HL-60 (cell line): ENCODE results near the gene PARD6B.

ENCODE experiments used
- DNase-seq, 2 experiments: peaks; one replicate each; pipeline ENCODE4 v3.0.0-alpha.2; 2010 to 2020; ENCODE audit warnings: low read depth in 1 of 2, low spot score in 1 of 2
- H3K27ac ChIP-seq: fragments of 250-450 bp; sonication (Bioruptor Pico); replicated peaks from 2 replicates; pipeline ENCODE4 v1.5.1; 2020; ENCODE audit warnings: mild to moderate bottlenecking, moderate library complexity
- H3K27me3 ChIP-seq: fragments of 250-450 bp; sonication (Bioruptor Pico); 2 replicates; pipeline ENCODE4 v1.5.1; 2021; ENCODE audit warnings: mild to moderate bottlenecking, moderate library complexity; ENCODE audit not compliant: insufficient read depth, poor library complexity, severe bottlenecking
- H3K4me3 ChIP-seq: replicated peaks from 2 replicates; pipeline ENCODE4 v1.5.1; 2011; ENCODE audit warnings: mild to moderate bottlenecking, control low read depth, low read length; ENCODE audit not compliant: insufficient read depth
- CTCF ChIP-seq: IDR thresholded peaks from one replicate; pipeline ENCODE4 v1.5.1; 2011; ENCODE audit warnings: low read length, control low read depth, inconsistent platforms; ENCODE audit not compliant: insufficient read depth
- GABPA ChIP-seq: IDR thresholded peaks from 2 replicates; pipeline ENCODE4 v1.6.1; 2012; ENCODE audit warnings: low read depth
- POLR2AphosphoS5 ChIP-seq: IDR thresholded peaks from 2 replicates; pipeline ENCODE4 v1.6.1; 2012; ENCODE audit warnings: low read depth
- REST ChIP-seq: IDR thresholded peaks from 2 replicates; pipeline ENCODE4 v1.6.1; 2012; ENCODE audit warnings: low read depth; ENCODE audit not compliant: insufficient replicate concordance
- SPI1 ChIP-seq: IDR thresholded peaks from 2 replicates; pipeline ENCODE4 v1.6.1; 2012; ENCODE audit warnings: low read depth, mild to moderate bottlenecking, borderline replicate concordance

Gene PARD6B

GRCh38 chr20:50690650-50691572 is 40.5 kb upstream of the PARD6B start, which contains the start of gene RIPOR3:
Gene RIPOR3 (minus strand): TSS chr20:50691542. CDS start chr20:50691128, 414 bp downstream.
- no peak for DNase-seq
- H3K4me3 ChIP-seq = no peak within 1 kb of the TSS
- TF ChIP-seq REST (no peak), GABPA (no peak), POLR2AphosphoS5 (no peak), SPI1 (no peak), CTCF (no peak)
- no peak within 1 kb of the TSS for H3K27ac ChIP-seq
- H3K27me3 ChIP-seq = peaks cover 38% of the 10 kb centered on the region

- Histone ChIP-seq H3K4me3 (no peak overlapping the region), H3K27me3 (peaks cover 38% of the 10 kb centered on the region), H3K27ac (no peak overlapping the region)
- DNase-seq = no peak
- no peak for TF ChIP-seq REST
- no peak for TF ChIP-seq GABPA
- no peak for TF ChIP-seq POLR2AphosphoS5
These were observed 39.5 kb upstream of the PARD6B start for GRCh38 chr20:50691573-50692551.

- DNase-seq = no peak
- no peak for TF ChIP-seq GABPA
- no peak for TF ChIP-seq SPI1
- TF ChIP-seq POLR2AphosphoS5 = no peak
- no peak for TF ChIP-seq CTCF
- TF ChIP-seq REST = no peak
- H3K27me3 ChIP-seq = peaks cover 38% of the 10 kb centered on the region
- H3K4me3 ChIP-seq = no peak overlapping the region
- H3K27ac ChIP-seq = no peak overlapping the region
These were observed 38.8 kb upstream of the PARD6B start for GRCh38 chr20:50692552-50692933.
